NCI-H460 (cell line): ENCODE results near the gene CCL28. TPM values are rescaled to one million over a fixed set of nuclear protein-coding genes. Genes with fewer than 3 reads are reported as not detected.
"Not testable (repeated sequence)": the region's sequence is repeated elsewhere in the genome, so short reads cannot be mapped to it uniquely, and the experiment has no call there.

Source experiments
- DNase-seq: peaks from one replicate; pipeline ENCODE4 v3.0.0-alpha.2; 2016; ENCODE audit warnings: low read depth; ENCODE audit errors: extremely low read depth
- polyA plus RNA-seq: library from polyadenylated mRNA; depleted of rRNA; stranded (reverse); fragments of >200 nt; gene quantifications from 2 replicates; pipeline ENCODE4 v1.2.3, GENCODE V29; 2014; cell fraction: nucleus; rRNA removed
- total RNA-seq: library from RNA; depleted of rRNA; stranded (reverse); fragments of >200 nt; shearing (Covaris generic); gene quantifications from 2 replicates; pipeline ENCODE4 v1.2.3, GENCODE V29; 2014; rRNA removed

The CCL28 gene
- 0.22 TPM in 1 of 2 replicates, not detected in the other for total RNA-seq
- 0.25 TPM in 1 of 2 replicates, not detected in the other for polyA plus RNA-seq

DNA sequence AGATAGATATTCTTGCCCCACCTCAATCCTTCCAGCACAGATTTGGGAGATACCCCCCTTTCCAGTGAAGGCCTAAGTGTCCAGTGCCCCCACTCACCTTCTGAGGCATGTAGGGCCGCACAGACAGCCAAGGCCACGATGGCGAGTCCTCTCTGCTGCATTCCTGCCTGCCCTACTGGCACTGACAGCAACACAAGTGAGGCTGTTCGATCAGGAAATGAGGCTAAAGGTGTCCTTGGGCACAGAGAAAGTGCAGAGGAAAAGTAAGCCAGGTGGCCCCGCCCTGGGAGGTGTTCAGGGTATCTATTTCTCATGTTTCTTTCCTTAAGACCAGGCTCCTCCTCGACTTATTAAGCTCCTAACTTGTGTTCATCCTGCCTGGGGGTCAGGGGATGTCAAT is at the start of gene CCL28:
Gene CCL28, minus strand, starts transcription at position 236 of the 400 bp plus-strand sequence. Its CDS starts 75 bp downstream, at position 161.
- DNase-seq: no peak

GRCh38 chr5:43461066-43461465 is 48.9 kb upstream of the CCL28 start:
- no peak for DNase-seq

DNA sequence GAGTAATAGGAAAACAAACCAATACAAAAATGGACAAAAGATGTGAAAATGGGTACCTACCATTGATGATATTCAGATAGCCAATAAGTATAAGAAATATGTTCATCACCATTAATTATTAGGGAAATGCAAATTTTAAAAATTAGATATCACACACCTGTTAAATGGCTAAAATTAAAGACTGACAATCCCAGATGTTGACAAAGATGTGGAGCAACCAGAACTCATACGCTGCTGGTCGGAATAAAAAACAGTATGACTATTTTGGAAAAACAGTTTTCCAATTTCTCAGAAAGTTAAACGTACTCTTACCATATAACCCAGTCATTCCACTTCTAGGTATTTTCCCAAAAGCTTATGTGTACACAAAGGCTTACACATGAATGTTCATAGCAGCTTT is 44.4 kb upstream of the CCL28 start:
- no peak for DNase-seq

GRCh38 chr5:43441575-43441974 is 29.4 kb upstream of the CCL28 start:
- DNase-seq: not testable (repeated sequence)

DNA sequence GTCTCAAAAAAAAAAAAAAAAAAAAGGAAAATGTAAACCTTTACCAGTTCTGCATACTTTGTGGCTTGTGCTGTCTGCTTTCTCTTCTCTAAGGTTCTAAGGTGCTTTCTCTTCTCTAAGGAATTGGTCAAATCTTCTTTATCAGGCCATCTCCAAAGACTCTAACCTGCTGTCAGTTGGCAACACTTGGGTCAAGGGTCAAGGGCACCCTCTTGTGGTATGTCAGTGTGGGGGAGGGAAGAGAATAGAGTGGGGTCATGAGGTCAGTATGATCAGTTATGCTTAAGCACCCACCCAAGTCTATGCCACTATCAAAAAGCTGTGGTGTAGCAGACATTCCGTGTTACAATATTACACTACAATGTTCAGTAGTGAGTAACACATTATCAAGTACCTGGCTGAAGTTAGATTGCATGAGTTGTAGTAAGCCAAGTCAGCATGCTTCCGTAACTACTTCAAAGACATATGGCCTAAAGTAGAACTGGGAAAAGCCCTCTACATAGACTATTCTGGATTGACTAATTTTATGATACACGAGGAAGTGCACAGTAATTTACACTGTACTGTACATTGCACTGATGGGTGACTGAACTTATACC is 25.0 kb upstream of the CCL28 start:
- DNase-seq: no peak

DNA sequence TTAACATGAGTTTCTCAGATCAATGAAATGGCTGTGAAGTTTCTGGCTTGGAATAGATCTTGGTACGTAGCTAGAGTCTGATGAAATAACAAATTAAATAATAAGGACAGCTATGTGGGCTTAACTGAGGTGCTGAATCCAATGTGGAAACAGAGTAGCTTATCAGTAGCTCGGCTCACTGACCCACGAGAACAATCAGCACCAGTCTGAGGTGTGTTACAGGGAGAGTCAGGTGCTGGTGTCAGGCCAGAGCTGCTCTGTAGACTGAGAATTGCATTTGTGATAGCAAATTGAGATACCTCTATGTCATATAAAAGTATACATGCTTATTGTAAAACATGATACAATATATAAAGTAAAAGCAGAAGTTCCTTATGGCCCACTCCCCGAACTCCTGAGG is 21.2 kb upstream of the CCL28 start:
- no peak for DNase-seq

- peak; percentile 46 for DNase-seq
These were observed 20.5 kb upstream of the CCL28 start for GRCh38 chr5:43432486-43433375.

DNA sequence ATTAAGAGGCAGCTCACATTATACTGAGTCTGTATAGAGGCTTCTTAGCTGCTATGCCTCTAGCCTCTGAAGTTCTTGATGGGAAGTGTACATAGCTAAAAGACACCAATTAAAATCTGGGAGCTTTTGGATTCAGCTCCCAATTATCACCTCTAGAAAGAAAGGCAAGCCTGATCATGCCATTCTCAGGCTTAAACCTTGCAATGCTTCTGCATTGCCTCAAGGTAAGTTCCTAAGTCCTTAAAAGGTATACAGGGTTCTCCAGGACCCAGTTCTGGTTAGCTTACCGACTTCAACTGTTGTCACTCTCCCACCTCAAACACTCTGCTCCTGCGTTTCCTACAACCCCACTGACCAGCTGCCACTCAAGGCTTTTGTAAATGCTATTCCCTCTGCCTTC is 17.5 kb upstream of the CCL28 start:
- no peak for DNase-seq

- no peak for DNase-seq
These were observed 16.8 kb upstream of the CCL28 start for GRCh38 chr5:43429016-43429415.

DNA sequence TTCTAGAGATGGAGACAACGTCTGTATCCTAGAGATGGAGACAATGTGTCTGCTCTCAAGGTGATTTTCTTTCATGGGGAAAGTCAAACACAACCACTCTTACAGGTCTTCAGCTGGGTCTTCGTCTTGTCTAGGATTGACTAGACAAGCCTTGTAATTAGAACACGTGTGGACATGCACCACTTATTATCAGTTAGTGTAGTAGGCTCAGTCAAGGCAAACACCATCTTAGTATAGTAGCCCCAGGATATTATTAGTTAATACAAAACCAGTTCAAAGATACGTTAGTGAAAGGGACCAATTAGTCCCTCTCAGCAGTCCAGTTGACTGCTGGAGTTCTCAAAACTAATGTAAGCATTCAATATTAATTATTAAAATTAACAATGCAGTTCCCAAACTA is 15.1 kb upstream of the CCL28 start:
- no peak for DNase-seq

- DNase-seq: no peak
These were observed 13.8 kb upstream of the CCL28 start for GRCh38 chr5:43425983-43426382.

DNA sequence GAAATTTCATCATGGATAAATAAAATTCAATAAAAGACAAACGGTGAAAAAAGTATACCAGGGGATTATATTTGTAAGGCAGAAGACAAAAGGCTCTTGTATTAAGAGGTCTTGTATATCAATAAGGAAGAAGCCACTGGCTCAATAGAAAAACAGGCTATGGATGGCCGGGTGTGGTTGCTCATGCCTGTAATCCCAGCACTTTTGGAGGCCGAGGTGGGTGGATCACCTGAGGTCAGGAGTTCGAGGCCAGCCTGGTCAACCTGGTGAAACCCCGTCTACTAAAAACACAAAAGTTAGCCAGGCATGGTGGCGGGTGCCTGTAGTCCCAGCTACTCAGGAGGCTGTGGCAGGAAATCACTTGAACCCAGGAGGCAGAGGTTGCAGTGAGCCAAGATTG is 10.9 kb upstream of the CCL28 start:
- not testable (repeated sequence) for DNase-seq

DNA sequence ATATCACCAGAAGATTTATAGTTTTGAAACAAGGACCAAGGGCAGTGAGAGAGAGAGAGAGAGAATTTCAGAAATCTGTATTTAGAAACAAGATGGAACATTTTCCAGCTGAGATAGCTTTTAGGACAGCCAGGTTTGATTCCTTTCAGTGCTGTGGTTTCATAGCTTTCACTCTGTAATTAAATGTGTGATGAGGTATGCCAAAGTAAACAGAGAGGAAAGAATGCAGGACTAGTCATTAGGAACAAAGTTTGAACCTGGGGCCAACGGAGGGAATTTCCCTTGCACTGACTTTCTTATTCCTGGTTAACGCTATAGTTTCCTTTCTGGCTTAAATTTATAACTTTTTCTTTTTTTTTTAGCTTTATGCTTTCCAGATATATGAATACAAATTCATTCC is 10.0 kb upstream of the CCL28 start:
- DNase-seq: no peak

- DNase-seq: no peak
These were observed 9.4 kb upstream of the CCL28 start for GRCh38 chr5:43421450-43422133.

GRCh38 chr5:43420241-43420640 is 8.1 kb upstream of the CCL28 start:
- DNase-seq: no peak

GRCh38 chr5:43418561-43418960 is 6.4 kb upstream of the CCL28 start:
- no peak for DNase-seq

DNA sequence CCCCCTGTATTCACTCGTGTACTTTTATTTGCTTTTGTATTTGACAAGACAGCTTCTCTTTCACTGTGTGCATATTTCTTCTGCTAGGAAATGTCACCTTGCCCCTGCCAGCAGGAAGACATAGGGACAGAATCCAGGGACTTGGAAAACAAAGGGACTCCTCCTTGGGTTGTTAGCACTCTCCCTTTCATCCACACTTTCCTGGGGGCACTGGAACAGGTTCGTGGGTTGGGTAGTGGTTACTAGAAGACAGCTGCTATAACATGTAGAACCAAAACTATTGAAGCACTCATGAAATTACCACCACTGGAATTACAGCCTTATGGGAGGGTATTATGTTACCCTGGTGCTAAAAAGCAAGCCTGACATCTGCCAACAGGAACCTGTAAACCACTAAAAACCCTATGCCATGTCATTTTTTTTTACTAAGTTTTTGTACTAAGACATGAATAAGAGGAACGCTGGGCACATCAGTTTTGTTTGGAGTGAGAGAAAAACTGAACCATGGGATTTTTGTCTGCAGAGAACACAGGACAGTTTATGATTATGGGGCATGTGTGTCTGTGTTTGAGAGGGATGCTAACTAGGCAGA is 4.7 kb upstream of the CCL28 start:
- no peak for DNase-seq

- DNase-seq: no peak
These were observed 4.0 kb upstream of the CCL28 start for GRCh38 chr5:43415935-43416802.

DNA sequence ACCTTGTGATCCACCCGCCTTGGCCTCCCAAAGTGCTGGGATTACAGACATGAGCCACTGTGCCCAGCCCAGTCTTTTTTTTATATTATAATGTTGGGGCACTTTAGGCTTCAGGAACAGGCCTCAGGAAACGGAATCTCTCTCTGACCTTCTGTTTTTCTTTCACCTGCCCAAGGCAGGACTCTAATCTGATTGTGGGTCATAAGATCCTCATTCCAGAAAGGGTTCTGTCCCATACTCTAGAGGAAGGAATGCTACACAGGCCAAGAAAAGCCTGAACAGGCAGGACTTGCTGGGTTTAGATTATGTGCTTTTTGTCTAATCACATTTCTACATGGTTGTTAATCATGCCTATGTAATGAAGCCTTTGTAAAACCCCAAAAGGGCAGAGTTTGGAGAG is 1.8 kb upstream of the CCL28 start:
- DNase-seq: no peak

- DNase-seq: no peak
These were observed 453 bp upstream of the CCL28 start for GRCh38 chr5:43412644-43413043.
